H1 (cell line): ENCODE data around the gene KCNQ1. TPM values are rescaled to one million over a fixed set of nuclear protein-coding genes. Genes with fewer than 3 reads are reported as not detected.

ENCODE experiments used
- CHD1 ChIP-seq: IDR thresholded peaks from 2 replicates; pipeline ENCODE4 v1.6.1; 2012; ENCODE audit warnings: low read depth, low read length, improper control_type of control experiment
- E2F6 ChIP-seq: IDR thresholded peaks from 2 replicates; pipeline ENCODE4 v1.6.1; 2012; ENCODE audit warnings: inconsistent platforms
- GABPA ChIP-seq: IDR thresholded peaks from 2 replicates; pipeline ENCODE4 v1.6.1; 2011; ENCODE audit warnings: mild to moderate bottlenecking, low read length, moderate library complexity, borderline replicate concordance; ENCODE audit not compliant: insufficient read depth
- SAP30 ChIP-seq: fragments of 300-600 bp; sonication (generic); IDR thresholded peaks from 2 replicates; pipeline ENCODE4 v1.7.1; 2012; ENCODE audit warnings: low read length, moderate library complexity, mild to moderate bottlenecking, inconsistent platforms; ENCODE audit not compliant: insufficient read depth, insufficient replicate concordance
- TCF12 ChIP-seq: IDR thresholded peaks from 2 replicates; pipeline ENCODE4 v1.6.1; 2011; ENCODE audit warnings: low read depth, mild to moderate bottlenecking, low read length
- polyA plus RNA-seq, 7 experiments: library from polyadenylated mRNA; depleted of rRNA in 3 of 7; stranded (reverse) in 5 of 7; unstranded in 2 of 7; fragments of >200 nt in 5 of 7; fragments of 200-250 nt in 2 of 7; gene quantifications; 1 replicate in 5 of 7; 2 replicates in 1 of 7; 4 replicates in 1 of 7; pipeline versions ENCODE4 v1.2.1 to v1.2.3, GENCODE V29; 2011 to 2013; ENCODE audit warnings: missing spikeins in 2 of 7, mixed read lengths in 2 of 7
- total RNA-seq: library from RNA; stranded (reverse); fragmentation: NEBNext Ultra II Directional; extraction: Animal tissue kit (Norgen Biotek cat#: 25700); gene quantifications from 2 replicates; pipeline ENCODE4 v1.2.1, GENCODE V29; 2021

The KCNQ1 gene
- total and polyA plus RNA-seq, 2 of the 8 experiments (the other 6 are each of a cell fraction or from before 2014, with no cell fraction given) = 1.9 to 2.0 TPM

GRCh38 chr11:2812371-2812991, 367.7 kb downstream of the KCNQ1 start (continued):
- TF ChIP-seq CHD1 (no peak), SAP30 (no peak), GABPA (no peak), E2F6 (peak; percentile 24; the same call in 1 of the 2 replicates), TCF12 (no peak)
